GM20000 (cell line): ENCODE measurements around the gene ARFGEF3.

Source experiments
- DNase-seq: peaks from one replicate; pipeline ENCODE4 v3.0.0; 2012; ENCODE audit warnings: low spot score
- CTCF ChIP-seq: IDR thresholded peaks from 2 replicates; pipeline ENCODE4 v1.5.1; 2012; ENCODE audit warnings: mild to moderate bottlenecking, control low read depth; ENCODE audit errors: extremely low read depth, missing control alignments

Gene ARFGEF3

GRCh38 chr6:138310821-138311220 is 149.1 kb downstream of the ARFGEF3 start:
- DNase-seq = no peak
- TF ChIP-seq CTCF = no peak

GRCh38 chr6:138311268-138311667 is 149.5 kb downstream of the ARFGEF3 start:
- TF ChIP-seq CTCF = no peak
- DNase-seq = no peak

- DNase-seq = no peak
- no peak for TF ChIP-seq CTCF
Measured at GRCh38 chr6:138318741-138319375, 157.1 kb downstream of the ARFGEF3 start.

- TF ChIP-seq CTCF = no peak
- DNase-seq = no peak
Measured at GRCh38 chr6:138321934-138322333, 160.2 kb downstream of the ARFGEF3 start.

DNA sequence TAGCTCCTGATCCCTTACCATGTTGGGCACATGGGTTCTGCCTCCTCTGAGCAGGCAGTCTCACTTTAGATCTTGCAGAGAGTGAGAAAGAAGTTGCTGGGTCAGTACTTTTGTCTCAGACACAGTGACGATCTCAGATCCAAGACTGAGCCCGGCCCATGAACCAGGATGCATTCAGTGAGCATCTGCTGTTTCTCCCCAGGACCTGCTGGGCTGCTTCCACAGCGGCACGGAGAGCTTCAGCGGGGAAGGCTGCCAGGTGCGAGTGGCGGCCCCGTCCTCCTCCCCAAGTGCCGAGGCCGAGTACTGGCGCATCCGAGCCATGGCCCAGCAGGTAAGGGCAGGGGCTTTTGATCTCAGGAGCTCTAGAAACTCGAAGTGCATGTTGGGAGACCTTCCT is 162.1 kb downstream of the ARFGEF3 start:
- DNase-seq = no peak
- no peak for TF ChIP-seq CTCF

- no peak for TF ChIP-seq CTCF
- no peak for DNase-seq
Measured at GRCh38 chr6:138328210-138328609, 166.5 kb downstream of the ARFGEF3 start.

GRCh38 chr6:138330763-138331162 is 169.0 kb downstream of the ARFGEF3 start:
- no peak for DNase-seq

More at GRCh38 chr6:138330763-138331162, 169.0 kb downstream of the ARFGEF3 start:
- no peak for TF ChIP-seq CTCF
